Measurements from ENCODE around the gene ADAMTSL2. TPM values are rescaled to one million over a fixed set of nuclear protein-coding genes. Genes with fewer than 3 reads are reported as not detected.

The ADAMTSL2 gene
- total and polyA plus RNA-seq, 9 donors, result 0.27 to 18.5 (median 1.9) TPM

DNA sequence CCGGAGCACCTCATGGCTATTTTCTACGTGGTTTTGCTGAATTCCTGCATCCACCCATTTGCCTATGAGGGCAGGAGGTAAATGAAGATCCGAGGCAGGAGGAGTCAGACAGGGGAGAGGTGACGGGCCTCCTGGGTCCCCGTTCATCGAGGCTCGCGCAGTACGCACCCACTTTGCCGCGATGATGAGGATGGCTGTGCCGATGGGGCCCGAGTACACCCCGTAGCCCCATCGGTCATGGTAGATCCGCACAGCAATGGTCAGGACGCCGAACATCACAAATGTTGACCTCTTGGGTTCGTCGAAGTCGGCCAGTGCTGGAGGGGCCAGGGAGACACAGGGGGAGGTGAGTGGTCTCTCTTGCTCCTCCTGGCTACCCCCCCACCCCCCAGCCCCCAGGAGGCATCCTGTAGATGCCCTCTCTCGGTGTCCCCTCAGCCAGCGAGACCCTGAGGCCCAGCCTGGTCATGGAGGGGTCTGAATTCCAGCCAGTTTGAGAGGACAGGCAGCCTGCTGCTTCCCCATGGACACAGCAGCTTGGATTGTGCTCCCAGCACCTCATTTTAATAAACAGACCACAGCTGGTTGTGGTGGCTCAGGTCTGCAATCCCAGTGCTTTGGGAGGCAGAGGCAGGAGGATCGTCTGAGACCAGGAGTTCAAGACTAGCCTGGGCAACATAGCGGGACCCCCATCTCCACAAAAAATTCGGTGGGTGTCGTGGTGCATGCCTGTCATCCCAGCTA is 15.6 kb upstream of the ADAMTSL2 start:
- Histone ChIP-seq H3K9me3 (no peaks in the 10 kb centered on the region), H3K36me3 (no peaks in the 10 kb centered on the region), H3K27ac (no peak overlapping the region), H3K4me1 (ENCODE audit: insufficient read depth) (peaks cover 9% of the 10 kb centered on the region), H3K27me3 (no peaks in the 10 kb centered on the region), H3K4me3 (no peak overlapping the region)
- peak in 1 of 5 donors; percentile 23 for DNase-seq
- WGBS, 3 donors, result 93 to 94% (median 94%) methylated on average over 25 to 27 of the region's 27 CpGs
- intact Hi-C loops (cut with DNase I), result loop anchor here in 1 of 4 donors (10.0 kb wide), 1 partner anchor 196 kb away; no protein-coding TSS in a partner anchor
- TF ChIP-seq POLR2A (IDR thresholded peaks at IDR 0.05) (no peak), EP300 (IDR thresholded peaks at IDR 0.05) (no peak)
- TF ChIP-seq, protein P1, sequence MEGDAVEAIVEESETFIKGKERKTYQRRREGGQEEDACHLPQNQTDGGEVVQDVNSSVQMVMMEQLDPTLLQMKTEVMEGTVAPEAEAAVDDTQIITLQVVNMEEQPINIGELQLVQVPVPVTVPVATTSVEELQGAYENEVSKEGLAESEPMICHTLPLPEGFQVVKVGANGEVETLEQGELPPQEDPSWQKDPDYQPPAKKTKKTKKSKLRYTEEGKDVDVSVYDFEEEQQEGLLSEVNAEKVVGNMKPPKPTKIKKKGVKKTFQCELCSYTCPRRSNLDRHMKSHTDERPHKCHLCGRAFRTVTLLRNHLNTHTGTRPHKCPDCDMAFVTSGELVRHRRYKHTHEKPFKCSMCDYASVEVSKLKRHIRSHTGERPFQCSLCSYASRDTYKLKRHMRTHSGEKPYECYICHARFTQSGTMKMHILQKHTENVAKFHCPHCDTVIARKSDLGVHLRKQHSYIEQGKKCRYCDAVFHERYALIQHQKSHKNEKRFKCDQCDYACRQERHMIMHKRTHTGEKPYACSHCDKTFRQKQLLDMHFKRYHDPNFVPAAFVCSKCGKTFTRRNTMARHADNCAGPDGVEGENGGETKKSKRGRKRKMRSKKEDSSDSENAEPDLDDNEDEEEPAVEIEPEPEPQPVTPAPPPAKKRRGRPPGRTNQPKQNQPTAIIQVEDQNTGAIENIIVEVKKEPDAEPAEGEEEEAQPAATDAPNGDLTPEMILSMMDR (IDR thresholded peaks at IDR 0.05), result no peak

DNA sequence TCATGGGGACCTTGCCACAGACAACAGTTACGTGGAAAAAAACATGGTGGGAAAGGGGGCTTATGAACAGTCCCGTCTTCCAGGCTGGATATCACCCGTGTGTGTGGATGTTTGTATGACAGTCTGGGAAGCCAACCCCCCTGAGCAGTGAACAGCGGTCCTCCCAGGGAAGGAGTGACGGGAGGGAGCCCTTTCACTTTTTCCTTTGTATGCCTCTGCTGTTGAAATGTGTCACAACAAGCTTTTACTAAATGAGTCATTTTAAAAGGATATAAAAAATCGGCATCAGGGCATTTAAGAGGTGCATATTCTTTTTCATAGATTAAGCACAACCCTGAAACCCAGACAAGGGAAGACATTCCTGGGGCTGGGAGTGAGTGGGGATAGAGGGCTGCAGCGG is 14.8 kb upstream of the ADAMTSL2 start:
- no peaks in the 10 kb centered on the region for H3K9me3 ChIP-seq
- TF ChIP-seq, protein P1 (IDR thresholded peaks at IDR 0.05), result no peak
- TF ChIP-seq POLR2A (IDR thresholded peaks at IDR 0.05) (no peak), EP300 (IDR thresholded peaks at IDR 0.05) (no peak)
- 69 to 74% (median 70%) methylated on average over 7 of the region's 7 CpGs for WGBS, 3 donors
- no peaks in the 10 kb centered on the region for H3K27me3 ChIP-seq
- intact Hi-C loops (cut with DNase I), result loop anchor here in 2 of 4 donors (10.0 kb wide), 2 partner anchors 195 to 205 kb away; no protein-coding TSS in a partner anchor
- H3K4me1 ChIP-seq (ENCODE audit: insufficient read depth), result peaks cover 5% of the 10 kb centered on the region
- H3K4me3 ChIP-seq, result no peak overlapping the region
- peak in 1 of 5 donors; percentile 3 for DNase-seq
- H3K27ac ChIP-seq, result no peak overlapping the region
- H3K36me3 ChIP-seq, result no peaks in the 10 kb centered on the region

DNA sequence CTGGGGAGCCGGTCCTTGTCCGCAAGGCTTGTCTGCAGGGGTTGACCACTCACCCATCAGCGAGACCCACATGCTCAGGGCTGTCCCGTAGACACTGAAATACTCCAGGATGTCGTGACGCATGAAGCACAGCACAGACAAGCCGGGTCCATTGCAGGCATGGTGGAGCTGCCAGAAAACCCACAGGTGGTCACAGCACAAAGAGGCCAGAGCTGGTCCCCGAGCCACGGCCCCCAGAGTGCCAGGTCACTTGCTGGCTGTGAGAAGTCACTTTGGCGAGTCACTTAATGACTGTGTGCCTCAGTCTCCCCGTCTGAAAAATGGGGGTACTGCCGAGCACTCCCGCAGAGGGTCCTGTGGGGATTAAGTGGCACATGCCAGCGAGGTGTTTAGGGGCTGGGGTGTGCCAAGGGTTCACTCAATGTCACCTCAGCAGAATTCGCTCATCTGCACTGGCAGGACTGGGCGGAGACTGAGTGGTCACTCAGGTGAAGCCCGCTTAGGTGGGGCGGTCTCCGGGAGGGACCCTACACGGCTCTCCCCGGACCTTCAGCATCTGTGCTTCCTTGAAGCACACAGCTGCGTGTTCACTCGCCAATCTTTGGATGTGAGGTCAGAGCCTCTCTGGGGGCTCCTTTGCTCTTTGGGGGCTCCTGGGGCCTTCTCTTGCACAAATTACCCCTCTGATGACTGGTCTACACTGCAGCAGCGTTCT is 14.2 kb upstream of the ADAMTSL2 start:
- H3K9me3 ChIP-seq, result no peaks in the 10 kb centered on the region
- H3K27ac ChIP-seq, result no peak overlapping the region
- WGBS, 3 donors, result 88 to 89% (median 89%) methylated on average over 24 of the region's 24 CpGs
- no peak overlapping the region for H3K4me3 ChIP-seq
- H3K27me3 ChIP-seq, result no peaks in the 10 kb centered on the region
- peak in 1 of 5 donors; percentile 18 for DNase-seq
- no peaks in the 10 kb centered on the region for H3K36me3 ChIP-seq
- no peak for TF ChIP-seq POLR2A (IDR thresholded peaks at IDR 0.05)
- TF ChIP-seq EP300 (IDR thresholded peaks at IDR 0.05), result no peak
- TF ChIP-seq, protein P1 (IDR thresholded peaks at IDR 0.05), result no peak
- peaks cover under 1% of the 10 kb centered on the region for H3K4me1 ChIP-seq (ENCODE audit: insufficient read depth)
- intact Hi-C loops (cut with DNase I), result loop anchor here in 1 of 4 donors (10.0 kb wide), 1 partner anchor 205 kb away; no protein-coding TSS in a partner anchor

DNA sequence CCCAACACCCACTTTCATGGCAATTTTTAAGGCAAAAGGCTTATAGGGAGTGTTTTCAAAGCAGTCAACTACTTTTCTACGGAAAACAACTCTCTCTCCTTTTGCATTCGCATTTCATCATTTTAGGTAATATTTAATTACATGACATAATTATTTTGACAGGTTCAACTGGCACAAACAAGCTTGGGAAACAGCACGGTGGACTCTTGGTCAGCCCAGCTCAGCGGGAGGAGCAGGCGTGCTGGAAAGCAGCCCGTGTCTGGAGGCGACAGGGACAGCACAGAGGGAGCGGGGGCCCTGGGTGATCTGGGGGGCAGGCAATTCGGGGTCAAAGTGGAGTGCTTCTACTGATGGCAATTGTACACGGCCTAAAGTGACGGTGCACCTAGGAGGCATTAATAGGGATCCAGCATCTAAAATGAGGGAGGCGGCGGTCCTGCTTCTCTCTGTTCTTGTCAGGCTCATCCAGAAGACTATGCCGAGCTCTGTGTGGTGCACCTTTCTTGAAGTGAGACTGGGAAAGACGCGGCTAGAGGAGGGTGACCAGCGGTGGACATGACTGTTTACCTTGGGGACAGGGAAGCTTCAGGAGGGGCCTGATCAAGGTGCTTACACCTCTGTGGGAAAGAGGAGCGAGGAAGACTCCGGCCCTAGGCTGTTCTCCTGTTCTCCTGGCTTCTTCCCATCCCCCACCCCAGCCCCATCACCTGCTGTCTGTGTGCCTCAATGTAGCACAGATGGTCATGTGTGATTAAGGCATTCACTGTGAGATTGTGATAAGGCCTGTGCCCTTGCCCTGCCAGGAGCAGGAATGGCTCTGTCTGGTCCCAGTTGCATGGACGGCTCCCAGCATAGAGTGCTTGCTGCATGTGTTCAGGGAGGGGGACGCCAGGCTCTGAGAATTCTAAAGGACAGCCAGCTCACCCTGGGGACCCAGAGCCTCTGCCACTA is 13.1 kb upstream of the ADAMTSL2 start:
- Histone ChIP-seq H3K9me3 (no peaks in the 10 kb centered on the region), H3K27ac (no peak overlapping the region), H3K27me3 (no peaks in the 10 kb centered on the region), H3K36me3 (no peaks in the 10 kb centered on the region), H3K4me3 (no peak overlapping the region), H3K4me1 (ENCODE audit: insufficient read depth) (peaks cover 1% of the 10 kb centered on the region)
- peak in 1 of 5 donors; percentile 18 for DNase-seq
- WGBS, 3 donors, result 90 to 95% (median 90%) methylated on average over 21 of the region's 21 CpGs
- TF ChIP-seq, protein P1 (IDR thresholded peaks at IDR 0.05), result no peak
- TF ChIP-seq EP300 (IDR thresholded peaks at IDR 0.05), result no peak
- no peak for TF ChIP-seq POLR2A (IDR thresholded peaks at IDR 0.05)
- intact Hi-C loops (cut with DNase I), result loop anchor here in 1 of 4 donors (10.0 kb wide), 1 partner anchor 203 kb away; no protein-coding TSS in a partner anchor

All from ovary (tissue), 9 donors.